ENCODE results near the gene ZFAND3. TPM values are rescaled to one million over a fixed set of nuclear protein-coding genes. Genes with fewer than 3 reads are reported as not detected.

ZFAND3 gene
- total RNA-seq, 1 donor from 2014 or later = 66.9 TPM

DNA sequence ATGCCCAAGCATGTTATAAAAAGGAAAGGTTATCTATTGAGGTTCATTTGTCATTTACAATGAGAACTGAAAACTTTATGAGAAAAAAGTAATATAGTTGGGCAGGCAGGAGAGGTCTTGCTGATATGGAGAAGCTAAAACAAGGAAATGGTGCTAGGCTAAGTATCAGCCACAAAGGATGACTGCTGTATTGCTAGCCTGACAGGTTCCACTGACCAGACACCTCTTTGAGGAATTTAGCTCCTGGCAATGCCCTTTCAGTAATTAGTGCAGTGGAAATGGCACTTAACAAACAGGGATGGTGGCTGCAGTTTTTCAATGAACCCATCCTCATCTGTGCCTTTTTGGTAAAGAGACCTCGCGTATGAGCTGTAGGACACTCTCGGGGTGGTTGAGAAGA, 284.4 kb downstream of the ZFAND3 start:
- Mint-ChIP-seq H3K4me1 (ENCODE audit: unreplicated experiment) (peaks cover 8% of the 10 kb centered on the region), H3K4me3 (no peak overlapping the region), H3K9me3 (no peaks in the 10 kb centered on the region), H3K36me3 (peaks cover 28% of the 10 kb centered on the region), H3K27ac (no peak overlapping the region), H3K27me3 (no peaks in the 10 kb centered on the region)
- DNase-seq (ENCODE audit: extremely low spot score, unreplicated experiment) = no peak
- TF ChIP-seq, protein P1, sequence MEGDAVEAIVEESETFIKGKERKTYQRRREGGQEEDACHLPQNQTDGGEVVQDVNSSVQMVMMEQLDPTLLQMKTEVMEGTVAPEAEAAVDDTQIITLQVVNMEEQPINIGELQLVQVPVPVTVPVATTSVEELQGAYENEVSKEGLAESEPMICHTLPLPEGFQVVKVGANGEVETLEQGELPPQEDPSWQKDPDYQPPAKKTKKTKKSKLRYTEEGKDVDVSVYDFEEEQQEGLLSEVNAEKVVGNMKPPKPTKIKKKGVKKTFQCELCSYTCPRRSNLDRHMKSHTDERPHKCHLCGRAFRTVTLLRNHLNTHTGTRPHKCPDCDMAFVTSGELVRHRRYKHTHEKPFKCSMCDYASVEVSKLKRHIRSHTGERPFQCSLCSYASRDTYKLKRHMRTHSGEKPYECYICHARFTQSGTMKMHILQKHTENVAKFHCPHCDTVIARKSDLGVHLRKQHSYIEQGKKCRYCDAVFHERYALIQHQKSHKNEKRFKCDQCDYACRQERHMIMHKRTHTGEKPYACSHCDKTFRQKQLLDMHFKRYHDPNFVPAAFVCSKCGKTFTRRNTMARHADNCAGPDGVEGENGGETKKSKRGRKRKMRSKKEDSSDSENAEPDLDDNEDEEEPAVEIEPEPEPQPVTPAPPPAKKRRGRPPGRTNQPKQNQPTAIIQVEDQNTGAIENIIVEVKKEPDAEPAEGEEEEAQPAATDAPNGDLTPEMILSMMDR (conservative IDR thresholded peaks at IDR 0.05) = no peak

DNA sequence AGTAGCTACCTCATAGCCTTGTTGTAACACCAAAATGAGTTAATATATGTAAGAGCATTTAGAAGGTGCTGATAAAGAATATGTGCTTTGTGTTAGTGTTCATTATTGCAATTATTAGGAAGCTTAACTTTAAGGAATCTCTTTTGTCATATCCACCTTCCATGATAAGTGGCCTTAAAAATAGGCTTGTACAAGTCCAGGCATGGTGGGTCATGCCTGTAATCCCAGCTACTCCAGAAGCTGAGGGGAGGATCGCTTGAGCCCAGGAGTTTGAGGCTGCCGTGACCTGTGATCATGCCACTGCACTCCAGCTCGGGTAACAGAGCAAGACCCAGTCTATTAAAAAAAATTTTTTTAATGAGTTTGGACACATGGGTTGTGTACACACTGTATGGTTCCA, 285.5 kb downstream of the ZFAND3 start:
- TF ChIP-seq, protein P1 (conservative IDR thresholded peaks at IDR 0.05) = no peak
- H3K36me3 Mint-ChIP-seq = peaks cover 28% of the 10 kb centered on the region
- no peak overlapping the region for H3K27ac Mint-ChIP-seq
- no peak overlapping the region for H3K4me3 Mint-ChIP-seq
- no peak for DNase-seq (ENCODE audit: extremely low spot score, unreplicated experiment)
- no peaks in the 10 kb centered on the region for H3K9me3 Mint-ChIP-seq
- peaks cover 13% of the 10 kb centered on the region for H3K4me1 Mint-ChIP-seq (ENCODE audit: unreplicated experiment)
- no peaks in the 10 kb centered on the region for H3K27me3 Mint-ChIP-seq

DNA sequence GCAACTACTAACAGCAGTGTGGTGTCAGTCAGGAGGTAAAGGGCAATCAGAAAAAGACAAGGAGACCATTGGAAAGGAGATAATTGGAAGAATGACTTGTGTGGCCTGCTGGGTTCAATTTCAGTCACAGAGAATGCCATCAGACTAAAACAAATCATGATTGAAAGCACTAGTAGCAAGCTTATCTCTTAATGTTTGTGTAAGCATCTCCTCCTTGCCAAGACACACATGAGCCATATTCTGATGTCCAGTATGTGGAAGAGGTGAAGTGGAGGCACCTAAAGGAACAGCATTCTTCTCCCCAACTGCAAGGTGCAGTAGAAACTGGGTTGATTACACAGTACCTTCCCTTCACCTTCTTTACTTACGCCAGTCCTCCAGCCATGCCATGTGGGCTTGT, 287.5 kb downstream of the ZFAND3 start:
- Mint-ChIP-seq H3K9me3 (no peaks in the 10 kb centered on the region), H3K27ac (no peak overlapping the region), H3K36me3 (peaks cover 21% of the 10 kb centered on the region), H3K4me1 (ENCODE audit: unreplicated experiment) (peaks cover 25% of the 10 kb centered on the region), H3K4me3 (no peak overlapping the region), H3K27me3 (no peaks in the 10 kb centered on the region)
- DNase-seq (ENCODE audit: extremely low spot score, unreplicated experiment) = no peak
- TF ChIP-seq, protein P1 (conservative IDR thresholded peaks at IDR 0.05) = no peak

DNA sequence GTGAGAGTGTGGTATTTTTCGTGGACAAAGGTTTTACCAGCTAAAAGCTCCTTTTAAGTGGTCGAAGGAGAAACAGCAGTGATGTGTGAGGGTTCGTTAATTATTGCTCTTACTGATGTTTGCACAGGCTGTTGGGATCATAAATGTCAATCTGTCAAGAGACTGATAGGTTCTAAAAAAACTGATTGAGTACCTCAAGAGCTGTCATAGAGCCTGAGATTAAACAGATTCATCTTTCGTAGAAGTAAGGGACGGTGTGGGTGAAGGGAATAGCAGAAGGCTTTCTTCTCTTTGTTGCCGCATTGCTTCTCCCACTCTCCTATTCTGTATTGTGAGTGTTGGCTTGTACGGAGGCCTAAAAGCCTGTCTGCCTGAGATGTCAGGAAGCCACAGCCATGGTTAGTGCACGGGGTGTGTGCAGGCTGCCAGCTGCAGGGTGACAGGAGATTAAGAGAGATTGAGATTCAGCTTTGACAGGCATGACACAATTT, 291.0 kb downstream of the ZFAND3 start:
- TF ChIP-seq, protein P1 (conservative IDR thresholded peaks at IDR 0.05) = no peak
- H3K9me3 Mint-ChIP-seq = no peaks in the 10 kb centered on the region
- H3K4me3 Mint-ChIP-seq = peak overlapping the region; percentile 52
- peak overlapping the region; percentile 80 for H3K27ac Mint-ChIP-seq
- no peaks in the 10 kb centered on the region for H3K27me3 Mint-ChIP-seq
- peaks cover 22% of the 10 kb centered on the region for H3K36me3 Mint-ChIP-seq
- DNase-seq (ENCODE audit: extremely low spot score, unreplicated experiment) = no peak
- H3K4me1 Mint-ChIP-seq (ENCODE audit: unreplicated experiment) = peaks cover 38% of the 10 kb centered on the region

DNA sequence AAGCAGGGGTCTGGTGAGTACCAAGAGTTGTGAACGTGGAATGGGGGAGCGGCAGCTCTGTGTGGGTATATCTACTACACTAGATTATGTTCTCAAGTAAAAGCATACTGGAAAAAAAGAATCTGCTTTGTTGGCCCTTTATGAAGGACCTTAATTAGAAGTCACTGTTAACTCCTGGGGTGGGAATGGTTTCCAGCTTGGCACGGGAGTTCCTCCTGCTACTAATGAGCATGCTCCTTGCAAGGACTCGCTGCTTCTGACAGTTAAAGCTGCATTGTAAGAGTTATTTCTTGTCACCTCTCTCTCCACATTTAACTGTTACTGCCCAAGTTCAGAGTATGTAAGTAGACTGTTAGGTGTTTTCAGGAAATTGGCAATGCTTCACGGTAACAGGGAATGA, 292.7 kb downstream of the ZFAND3 start:
- Mint-ChIP-seq H3K36me3 (peaks cover 24% of the 10 kb centered on the region), H3K9me3 (no peaks in the 10 kb centered on the region), H3K4me1 (ENCODE audit: unreplicated experiment) (peaks cover 30% of the 10 kb centered on the region), H3K4me3 (no peak overlapping the region), H3K27me3 (no peaks in the 10 kb centered on the region), H3K27ac (no peak overlapping the region)
- DNase-seq (ENCODE audit: extremely low spot score, unreplicated experiment) = no peak
- TF ChIP-seq, protein P1 (conservative IDR thresholded peaks at IDR 0.05) = no peak

Measured in type B pancreatic cell (in vitro differentiated cells).